Measurements from ENCODE around the gene HSFY2. TPM values are rescaled to one million over a fixed set of nuclear protein-coding genes. Genes with fewer than 3 reads are reported as not detected.
"Not testable (repeated sequence)": the region's sequence is repeated elsewhere in the genome, so short reads cannot be mapped to it uniquely, and the experiment has no call there.

The HSFY2 gene
- not detected in 2 replicates for polyA plus RNA-seq (2011; rRNA removed)
- not detected in 2 replicates for polyA minus RNA-seq (2011; rRNA and poly(A)+ RNA removed)

- H3K27me3 ChIP-seq (ENCODE audit: control insufficient read depth, insufficient read depth, low read length); CTCF ChIA-PET; H3K27ac ChIP-seq (ENCODE audit: low read depth, low read length); H3K4me3 ChIP-seq (ENCODE audit: low read depth, low read length); DNase-seq (ENCODE audit: low read depth, low spot score); POLR2A ChIA-PET; H3K9me3 ChIP-seq (ENCODE audit: control insufficient read depth, insufficient read depth, low read length): not testable (repeated sequence)
These were observed at the start of gene HSFY2 for GRCh38 chrY:18773635-18774034. TSS of gene HSFY2 (minus strand) at chrY:18773735. CDS start at chrY:18773618, 117 bp downstream.

GRCh38 chrY:18815751-18816150 lies 42.2 kb upstream of the HSFY2 start:
- CTCF ChIA-PET; H3K4me3 ChIP-seq (ENCODE audit: low read depth, low read length); H3K27me3 ChIP-seq (ENCODE audit: control insufficient read depth, insufficient read depth, low read length); DNase-seq (ENCODE audit: low read depth, low spot score); POLR2A ChIA-PET; H3K9me3 ChIP-seq (ENCODE audit: control insufficient read depth, insufficient read depth, low read length); H3K27ac ChIP-seq (ENCODE audit: low read depth, low read length): not testable (repeated sequence)

GRCh38 chrY:18788757-18789406 lies 15.3 kb upstream of the HSFY2 start:
- POLR2A ChIA-PET; H3K4me3 ChIP-seq (ENCODE audit: low read depth, low read length); CTCF ChIA-PET; DNase-seq (ENCODE audit: low read depth, low spot score); H3K9me3 ChIP-seq (ENCODE audit: control insufficient read depth, insufficient read depth, low read length); H3K27me3 ChIP-seq (ENCODE audit: control insufficient read depth, insufficient read depth, low read length); H3K27ac ChIP-seq (ENCODE audit: low read depth, low read length): not testable (repeated sequence)

GRCh38 chrY:18754077-18754476 lies 19.5 kb downstream of the HSFY2 start:
- H3K27me3 ChIP-seq (ENCODE audit: control insufficient read depth, insufficient read depth, low read length); H3K27ac ChIP-seq (ENCODE audit: low read depth, low read length); H3K9me3 ChIP-seq (ENCODE audit: control insufficient read depth, insufficient read depth, low read length); H3K4me3 ChIP-seq (ENCODE audit: low read depth, low read length); DNase-seq (ENCODE audit: low read depth, low spot score); CTCF ChIA-PET; POLR2A ChIA-PET: not testable (repeated sequence)

GRCh38 chrY:18753133-18753815 lies 20.3 kb downstream of the HSFY2 start:
- H3K9me3 ChIP-seq (ENCODE audit: control insufficient read depth, insufficient read depth, low read length); POLR2A ChIA-PET; H3K27me3 ChIP-seq (ENCODE audit: control insufficient read depth, insufficient read depth, low read length); H3K27ac ChIP-seq (ENCODE audit: low read depth, low read length); H3K4me3 ChIP-seq (ENCODE audit: low read depth, low read length); DNase-seq (ENCODE audit: low read depth, low spot score); CTCF ChIA-PET: not testable (repeated sequence)

- CTCF ChIA-PET; H3K9me3 ChIP-seq (ENCODE audit: control insufficient read depth, insufficient read depth, low read length); H3K27ac ChIP-seq (ENCODE audit: low read depth, low read length); H3K27me3 ChIP-seq (ENCODE audit: control insufficient read depth, insufficient read depth, low read length); H3K4me3 ChIP-seq (ENCODE audit: low read depth, low read length); POLR2A ChIA-PET; DNase-seq (ENCODE audit: low read depth, low spot score): not testable (repeated sequence)
These were observed 49.8 kb downstream of the HSFY2 start for GRCh38 chrY:18723714-18724113.

Small RNA genes lying within 50 kb of the gene (small RNA-seq; reads per million reads assigned to genes)
- gene GPM6BP2 (ENCODE audit: insufficient read length, low read depth) = not detected

Other genes with a start within 250 kb of the HSFY2 start
- not detected in 2 replicates for gene HSFY1, start 227.0 kb downstream of the HSFY2 start, polyA plus RNA-seq (2011; rRNA removed)

Data from AG04450 (cell line).